Activated CD8-positive, alpha-beta memory T cell treated with anti-CD3 and anti-CD28 coated beads, Interleukin-2, amount 50 U/mL, for 48 hours (primary cell): ENCODE data around the gene LMNTD2.
A peak's percentile ranks its signal among the peaks of the same experiment; 100 is the strongest.
"Not testable (repeated sequence)": the region's sequence is repeated elsewhere in the genome, so short reads cannot be mapped to it uniquely, and the experiment has no call there.

ENCODE experiments used
- DNase-seq: peaks from one replicate; pipeline ENCODE4 v3.0.0-alpha.2; 2020

Gene LMNTD2

DNA sequence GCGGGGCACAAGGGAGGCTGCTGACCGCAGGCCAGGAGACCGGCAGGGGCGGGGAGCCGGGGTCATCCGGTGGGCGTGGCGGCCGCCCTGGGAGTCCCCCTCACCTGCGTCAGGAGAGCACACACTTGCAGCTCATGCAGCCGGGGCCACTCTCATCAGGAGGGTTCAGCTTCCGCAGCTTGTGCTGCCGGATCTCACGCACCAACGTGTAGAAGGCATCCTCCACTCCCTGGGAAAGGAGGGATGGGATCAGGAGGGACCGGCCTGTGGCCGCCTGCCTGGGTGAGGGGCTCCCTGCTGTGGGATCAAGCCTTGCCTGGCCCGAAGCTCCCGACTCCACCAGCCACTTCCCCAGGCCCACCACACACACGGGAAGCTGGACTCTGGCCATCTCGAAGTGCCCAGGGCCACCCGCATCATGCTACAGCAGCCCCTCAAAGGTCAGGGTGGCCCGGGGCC lies 28.0 kb downstream of the LMNTD2 start:
- DNase-seq, result no peak

DNA sequence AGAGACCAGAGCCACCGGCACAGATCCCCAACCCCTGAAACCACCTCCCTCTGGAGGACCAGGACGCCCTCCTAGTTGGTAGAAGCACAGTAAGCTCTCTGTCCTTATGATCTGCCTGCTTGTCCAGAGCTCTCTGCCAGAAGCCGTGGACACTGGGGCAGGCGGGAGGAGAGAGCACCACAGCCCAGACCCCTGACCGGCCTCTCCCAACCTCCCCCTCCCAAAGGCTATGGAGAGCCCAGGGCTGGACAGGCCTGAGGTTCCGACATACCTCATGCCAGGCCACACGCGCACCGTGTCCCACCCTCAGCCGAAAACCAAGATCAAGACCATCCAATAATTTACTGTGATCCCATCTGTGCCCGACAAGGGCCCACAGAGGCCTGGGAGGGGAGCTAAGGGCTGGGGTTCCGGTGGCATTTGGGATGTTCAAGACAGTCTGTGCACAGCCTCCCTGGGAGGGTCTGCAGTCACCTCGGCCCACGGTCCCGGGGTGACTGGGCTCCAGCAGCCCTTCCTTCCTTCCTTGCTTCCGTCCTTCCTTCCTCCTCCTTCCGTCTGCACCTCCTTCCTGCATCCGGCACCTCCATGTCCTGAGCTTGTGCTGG lies 28.5 kb downstream of the LMNTD2 start:
- no peak for DNase-seq

DNA sequence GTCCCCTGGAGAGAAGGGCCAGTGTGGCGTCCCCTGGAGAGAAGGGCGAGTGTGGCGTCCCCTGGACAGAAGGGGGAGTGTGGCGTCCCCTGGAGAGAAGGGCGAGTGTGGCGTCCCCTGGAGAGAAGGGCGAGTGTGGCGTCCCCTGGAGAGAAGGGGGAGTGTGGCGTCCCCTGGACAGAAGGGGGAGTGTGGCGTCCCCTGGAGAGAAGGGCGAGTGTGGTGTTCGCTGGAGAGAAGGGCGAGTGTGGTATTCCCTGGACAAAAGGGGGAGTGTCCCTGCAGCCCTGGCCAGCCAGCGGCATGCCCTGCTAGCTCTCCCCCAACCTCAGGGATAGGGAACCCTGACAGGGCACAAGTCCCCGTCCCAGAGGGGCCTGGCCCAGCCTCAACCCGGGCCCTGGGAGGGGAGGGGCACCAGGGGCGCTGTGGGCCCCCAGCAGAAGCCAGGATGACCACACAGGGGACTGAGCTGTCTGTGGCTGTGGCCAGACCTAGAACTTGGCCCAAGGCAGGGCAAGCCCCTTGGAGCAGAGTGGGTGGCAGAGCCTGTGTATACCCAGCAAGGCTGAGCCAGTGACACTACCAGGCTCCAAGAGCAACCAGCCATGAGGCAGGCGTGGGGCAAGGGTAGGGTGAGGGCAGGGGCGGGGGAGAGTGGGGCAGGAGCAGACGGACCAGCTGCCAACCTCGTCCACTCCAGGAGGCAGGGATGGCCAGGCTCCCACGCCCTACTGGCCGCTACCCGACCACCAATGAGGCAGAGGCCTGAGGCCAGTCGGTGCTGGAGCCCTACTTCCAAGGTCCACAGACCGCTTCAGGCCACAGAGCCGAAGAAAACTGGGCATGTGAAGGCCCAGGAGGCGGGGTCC lies 29.3 kb downstream of the LMNTD2 start:
- DNase-seq, result no peak

DNA sequence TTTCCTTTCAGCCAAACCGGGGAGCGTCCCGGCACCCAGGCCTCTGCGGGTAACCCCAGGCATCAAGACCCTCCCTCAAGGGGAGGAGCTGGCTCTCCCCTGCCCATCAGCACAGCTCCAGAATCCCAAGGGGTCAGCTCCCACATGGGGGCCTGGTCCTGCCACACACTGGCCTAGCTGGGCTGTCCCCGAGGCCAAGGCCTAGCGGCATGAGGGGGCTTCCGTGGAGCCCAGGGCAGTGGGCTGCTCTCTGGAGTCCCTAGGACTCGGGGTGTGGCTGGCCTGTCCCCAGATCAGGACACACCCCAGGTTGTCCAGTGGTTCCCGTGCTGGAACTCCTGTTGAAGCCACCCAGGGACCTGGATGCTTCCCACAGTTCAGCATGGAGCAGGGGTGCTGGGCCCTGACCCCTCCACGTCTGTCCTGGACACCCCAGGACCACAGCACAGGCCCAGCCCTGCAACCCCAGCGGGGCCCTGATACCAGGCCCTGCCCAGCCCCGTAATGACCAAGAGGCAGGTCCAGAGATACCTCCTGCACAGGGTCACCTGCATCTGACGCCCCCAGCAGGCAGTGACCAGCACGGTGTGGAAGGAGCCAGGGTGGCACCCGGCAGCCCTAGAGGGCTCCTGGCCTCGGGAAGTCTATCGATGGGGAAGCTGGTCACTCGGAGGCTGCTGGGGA lies 30.7 kb downstream of the LMNTD2 start:
- no peak for DNase-seq

DNA sequence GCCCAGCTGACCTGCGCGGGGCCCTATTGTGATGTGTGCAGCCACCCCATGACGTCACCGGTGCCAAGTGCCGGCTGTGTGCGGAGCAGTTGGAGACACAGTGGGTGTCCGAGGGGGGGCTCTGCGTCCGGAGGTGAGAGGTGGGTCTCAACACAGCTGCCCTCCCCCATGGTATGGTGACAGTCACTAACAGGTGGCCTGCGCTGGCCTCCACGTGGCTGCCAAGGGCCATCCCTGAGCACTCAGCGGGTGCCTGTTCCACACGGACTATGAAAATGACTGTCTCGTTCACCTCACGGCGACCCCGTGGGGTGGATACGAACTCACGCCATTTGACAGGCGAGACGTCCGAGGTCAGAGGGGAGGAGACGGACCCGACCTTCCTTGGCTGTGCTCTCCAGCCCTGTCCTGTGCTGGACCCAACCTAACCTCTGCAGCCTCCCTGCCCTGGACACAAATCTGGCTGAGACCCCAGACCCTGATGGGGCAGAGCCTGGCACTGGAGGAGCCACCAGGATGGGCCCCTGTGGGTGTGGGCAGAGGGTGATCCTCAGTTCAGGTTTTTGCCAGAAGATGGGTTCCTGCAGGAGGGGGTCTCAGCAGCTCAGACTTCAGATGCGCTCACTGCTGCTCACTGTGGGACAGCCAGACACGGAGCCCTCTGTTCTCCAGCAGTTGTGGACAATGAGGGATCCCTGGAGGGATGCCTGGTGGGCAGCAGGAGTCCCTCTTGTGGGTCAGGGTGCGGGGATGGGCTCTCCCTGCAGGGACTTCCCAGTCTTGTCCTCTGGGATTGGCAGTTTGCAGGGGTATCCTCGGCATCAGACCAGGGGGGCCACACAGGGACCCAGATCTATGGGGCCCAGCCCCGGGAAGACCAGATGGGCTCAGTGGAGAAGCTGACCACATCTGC lies 31.5 kb downstream of the LMNTD2 start:
- DNase-seq, result peak; percentile 49

DNA sequence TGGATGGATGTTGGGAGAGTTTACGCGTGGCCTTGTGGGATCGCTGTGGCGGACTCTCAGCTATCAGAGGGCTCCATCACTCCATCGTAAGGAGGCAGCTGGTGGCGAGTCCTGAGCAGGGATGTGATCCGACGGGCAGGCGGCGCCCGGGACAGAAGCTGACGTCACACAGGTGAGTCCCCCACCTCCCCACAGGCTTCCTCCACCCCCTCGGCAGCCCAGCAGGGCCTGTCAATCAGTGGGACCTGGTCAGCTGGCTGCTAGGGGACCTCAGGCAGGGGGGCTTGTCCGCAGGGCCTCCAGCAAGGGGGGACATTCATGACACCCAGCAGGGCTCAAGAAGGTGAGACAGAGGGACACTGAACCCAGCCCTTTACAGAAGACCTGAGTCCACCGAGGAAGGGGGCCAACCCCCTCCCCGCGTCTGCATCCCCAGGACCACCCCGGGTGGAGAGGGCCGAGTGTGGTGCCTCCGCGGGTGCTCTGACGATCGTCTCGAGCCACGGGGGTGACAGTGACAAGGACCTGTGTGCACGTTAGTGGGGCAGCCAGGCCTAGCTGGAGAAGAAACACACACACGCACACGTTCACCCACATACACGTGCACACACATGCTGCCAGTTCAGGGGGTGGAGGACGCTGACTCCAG lies 32.2 kb downstream of the LMNTD2 start:
- DNase-seq, result no peak

DNA sequence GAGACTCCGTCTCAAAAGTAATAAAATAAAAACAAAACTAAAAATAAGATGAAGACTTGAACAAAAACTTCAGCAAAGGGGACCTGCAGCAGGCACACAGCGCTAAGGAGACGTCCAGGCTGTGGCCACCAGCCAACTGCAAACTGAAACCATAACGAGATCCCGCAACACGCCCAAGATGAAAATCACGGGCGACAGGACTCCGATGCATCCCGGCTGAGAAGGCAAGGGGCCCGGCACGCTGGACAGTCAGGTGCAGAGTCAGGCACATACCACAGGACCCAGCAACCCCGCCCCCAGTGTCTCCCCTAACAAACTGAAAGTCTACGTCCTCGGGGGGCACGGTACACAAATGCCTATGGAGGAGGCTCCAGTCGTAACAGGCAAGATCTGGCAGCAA lies 34.3 kb downstream of the LMNTD2 start:
- no peak for DNase-seq

DNA sequence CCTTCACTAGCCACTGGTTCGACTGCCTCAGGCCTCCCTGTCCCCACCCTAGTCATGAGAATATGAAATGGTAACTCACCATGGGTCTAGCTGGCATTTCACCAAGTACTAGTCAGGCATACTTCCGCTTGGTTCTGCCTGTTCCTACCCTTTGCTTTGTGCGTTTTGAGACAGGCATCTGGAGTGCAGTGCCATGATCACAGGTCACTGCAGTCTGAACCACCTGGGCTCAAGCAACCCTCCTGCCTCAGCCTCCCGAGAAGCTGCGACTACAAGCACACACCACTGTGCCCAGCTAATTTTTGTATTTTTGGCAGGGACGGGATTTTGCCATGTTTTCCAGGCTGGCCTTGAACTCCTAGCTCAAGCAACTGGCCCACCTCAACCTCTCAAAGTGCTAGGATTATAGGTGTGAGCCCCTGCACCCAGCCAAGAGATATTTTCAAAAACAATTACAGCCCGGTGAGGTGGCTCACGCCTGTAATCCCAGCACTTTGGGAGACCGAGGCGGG lies 39.3 kb downstream of the LMNTD2 start:
- no peak for DNase-seq

DNA sequence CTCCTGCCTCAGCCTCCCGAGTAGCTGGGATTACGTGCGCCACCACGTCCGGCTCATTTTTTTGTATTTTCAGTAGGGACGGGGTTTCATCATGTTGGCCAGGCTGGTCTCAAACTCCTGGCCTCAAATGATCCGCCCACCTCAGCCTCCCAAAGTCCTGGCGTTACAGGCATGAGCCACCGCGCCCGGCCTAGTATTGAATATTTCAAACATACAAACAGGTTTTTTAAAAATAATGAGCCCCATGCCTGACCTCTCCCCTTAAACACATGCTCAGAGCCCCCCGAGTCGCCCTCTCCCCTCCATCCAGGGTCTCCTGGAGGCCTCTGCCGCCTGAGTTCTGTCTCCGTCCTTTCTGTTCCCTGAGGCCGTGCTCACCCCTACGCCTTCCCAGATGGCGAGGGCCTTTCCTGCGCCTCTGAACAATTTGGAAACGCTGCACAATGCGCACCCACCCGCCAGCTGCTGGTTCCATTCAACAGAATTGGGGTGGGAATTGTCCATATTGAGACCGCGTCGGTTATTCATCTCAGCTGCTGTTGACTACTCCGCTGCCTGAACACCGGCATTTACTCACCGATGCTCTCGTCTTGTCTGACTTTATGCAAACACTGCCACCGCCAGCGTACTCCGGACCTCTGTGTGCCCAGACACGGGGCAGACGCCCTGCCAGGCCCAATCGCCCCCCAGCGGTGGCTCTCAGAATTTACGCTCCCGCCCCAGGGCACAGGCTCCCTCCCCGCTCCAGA lies 39.9 kb downstream of the LMNTD2 start:
- DNase-seq, result no peak

DNA sequence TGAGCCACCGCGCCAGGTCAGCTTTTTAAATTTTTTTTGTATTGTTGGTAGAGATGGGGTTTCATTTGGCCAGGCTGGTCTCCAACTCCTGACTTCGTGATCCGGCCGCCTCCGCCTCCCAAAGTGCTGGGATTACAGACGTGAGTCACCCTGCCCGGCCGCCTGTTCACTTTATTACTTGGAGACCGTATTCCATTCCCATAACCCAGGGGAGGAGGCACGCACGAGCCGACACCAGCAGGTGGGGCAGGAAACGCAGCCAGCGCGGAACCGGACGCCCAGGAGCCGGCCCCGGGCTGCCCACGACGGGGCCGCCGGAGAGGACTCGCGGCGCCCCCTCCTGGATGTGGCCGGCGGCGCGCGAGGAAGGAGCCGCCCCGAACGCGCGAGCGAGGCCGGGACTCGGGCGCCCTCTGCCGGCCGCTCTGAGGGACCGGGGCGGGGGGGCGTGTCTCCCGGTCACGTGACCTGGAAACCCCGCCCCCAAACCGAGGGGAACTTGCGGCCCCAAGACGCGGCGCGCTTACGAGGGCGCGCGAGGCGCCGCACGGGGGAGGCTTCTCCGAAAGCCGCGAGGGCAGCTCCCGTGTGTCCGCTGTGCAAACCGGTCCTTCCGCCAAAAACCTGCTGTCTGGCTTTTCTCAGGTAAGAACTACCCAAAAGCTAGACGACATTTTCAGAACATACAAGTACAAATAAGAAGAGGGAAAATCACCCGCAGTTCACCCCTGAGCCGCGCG lies 41.9 kb downstream of the LMNTD2 start:
- peak; percentile 99 for DNase-seq

DNA sequence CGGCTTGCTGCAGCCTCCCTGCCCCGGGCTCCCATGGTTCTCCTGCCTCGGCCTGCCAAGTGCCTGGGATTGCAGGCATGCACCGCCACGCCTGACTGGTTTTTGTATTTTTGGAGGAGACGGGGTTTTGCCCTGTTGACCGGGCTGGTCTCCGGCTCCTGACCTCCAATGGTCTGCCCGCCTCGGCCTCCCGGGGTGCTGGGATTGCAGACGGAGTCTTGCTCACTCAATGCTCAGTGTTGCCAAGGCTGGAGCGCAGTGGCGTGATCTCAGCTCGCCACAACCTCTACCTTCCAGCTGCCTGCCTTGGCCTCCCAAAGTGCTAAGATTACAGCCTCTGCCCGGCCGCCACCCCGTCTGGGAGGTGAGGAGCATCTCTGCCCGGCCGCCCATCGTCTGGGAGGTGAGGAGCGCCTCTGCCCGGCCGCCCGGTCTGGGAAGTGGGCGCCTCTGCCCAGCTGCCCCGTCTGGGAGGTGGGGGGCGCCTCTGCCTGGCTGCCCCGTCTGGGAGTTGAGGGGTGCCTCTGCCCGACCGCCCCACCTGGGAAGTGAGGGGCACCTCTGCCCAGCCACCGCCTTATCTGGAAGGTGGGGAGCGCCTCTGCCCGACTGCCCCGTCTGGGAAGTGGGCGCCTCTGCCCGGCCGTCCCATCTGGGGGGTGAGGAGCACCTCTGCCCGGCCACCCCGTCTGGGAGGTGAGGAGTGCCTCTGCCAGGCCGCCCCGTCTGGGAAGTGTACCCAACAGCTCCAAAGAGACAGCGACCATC lies 43.4 kb downstream of the LMNTD2 start:
- DNase-seq, result not testable (repeated sequence)

DNA sequence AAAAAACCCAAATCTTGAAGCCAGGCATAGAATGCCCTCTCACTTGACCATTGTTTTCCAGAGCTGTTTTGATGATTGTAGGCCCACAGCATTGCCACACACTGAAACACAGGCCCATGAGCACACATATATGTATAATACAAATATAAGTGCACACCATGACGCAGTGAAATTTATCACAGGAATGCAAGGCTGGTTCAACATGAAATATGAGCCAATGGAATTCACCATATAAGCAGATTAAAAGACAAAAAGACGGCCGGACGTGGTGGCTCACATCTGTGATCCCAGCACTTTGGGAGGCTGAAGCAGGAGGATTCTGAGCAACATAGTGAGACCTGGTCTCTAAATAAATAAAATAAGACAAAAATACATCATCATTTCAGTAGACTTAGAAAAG lies 44.1 kb downstream of the LMNTD2 start:
- no peak for DNase-seq

DNA sequence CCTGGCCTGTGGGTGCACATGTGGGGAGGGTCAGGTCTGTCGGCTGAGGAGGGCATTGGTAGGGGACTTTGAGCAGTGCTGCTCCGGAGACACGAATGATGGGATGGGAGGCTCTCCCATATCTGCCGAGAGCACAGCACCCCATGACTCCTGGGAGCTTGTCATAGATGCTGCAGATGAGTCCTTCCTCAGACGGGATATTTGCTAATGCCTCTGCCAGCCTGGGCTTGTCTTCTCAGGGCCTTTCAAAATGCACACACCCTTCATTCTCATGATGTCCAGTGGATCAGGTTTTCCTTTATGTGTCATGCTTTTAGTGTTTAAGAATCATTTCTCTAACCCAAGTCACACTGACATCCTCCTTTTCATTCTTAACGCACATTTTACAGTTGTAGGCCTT lies 45.4 kb downstream of the LMNTD2 start:
- DNase-seq, result no peak

DNA sequence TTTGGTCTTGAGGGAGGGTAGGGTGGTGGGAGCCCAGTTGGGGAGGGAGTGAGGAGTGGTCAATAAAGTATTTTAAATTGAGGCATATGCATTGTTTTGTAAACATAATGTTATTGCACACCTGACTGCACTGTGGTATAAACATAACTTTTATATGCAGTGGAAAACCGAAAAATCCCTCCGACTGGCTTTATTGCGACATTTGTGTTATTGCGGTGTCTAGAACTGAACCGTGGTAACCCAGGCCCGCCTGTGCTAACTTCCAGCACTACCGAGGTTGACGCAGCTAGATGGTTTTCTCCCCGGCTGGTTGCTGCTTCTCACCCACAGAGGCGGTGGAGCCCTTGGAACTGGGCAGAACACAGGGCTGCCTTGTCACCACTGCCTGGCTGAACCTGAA lies 45.9 kb downstream of the LMNTD2 start:
- DNase-seq, result no peak

DNA sequence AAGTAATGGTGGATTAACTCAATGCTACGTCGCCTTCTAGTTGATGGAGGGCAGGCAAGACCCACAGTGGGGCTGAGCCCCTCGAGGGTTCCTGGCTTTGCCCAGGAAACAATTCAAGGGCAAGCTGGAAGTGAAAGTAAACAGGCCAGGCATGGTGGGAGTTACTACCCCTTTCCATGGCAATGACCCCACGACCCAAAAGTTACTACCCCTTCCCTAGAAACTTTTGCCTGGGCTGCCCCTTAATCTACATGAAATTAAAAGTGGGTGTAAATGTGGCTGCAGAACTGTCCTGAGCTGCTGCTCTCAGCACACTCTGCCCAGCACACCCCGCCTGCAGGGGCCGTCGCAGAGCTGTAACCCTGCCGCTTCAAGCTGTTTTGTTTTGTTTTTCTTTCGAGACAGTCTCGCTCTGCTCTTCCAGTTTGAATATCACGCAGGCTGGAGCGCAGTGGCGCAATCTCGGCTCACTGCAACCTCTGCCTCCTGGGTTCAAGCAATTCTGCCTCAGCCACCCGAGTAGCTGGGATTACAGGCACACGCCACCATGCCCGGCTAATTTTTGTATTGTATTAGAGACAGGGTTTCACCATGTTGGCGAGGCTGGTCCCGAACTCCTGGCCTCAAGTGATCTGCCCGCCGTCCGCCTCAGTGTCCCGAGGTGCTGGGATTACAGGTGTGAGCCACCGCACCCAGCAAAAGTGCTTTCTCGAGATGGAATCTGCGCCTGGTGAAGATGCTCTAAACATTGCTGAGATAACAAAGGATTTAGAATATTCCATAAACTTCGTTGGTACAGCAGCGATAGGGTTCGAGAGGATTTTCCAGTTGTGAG lies 47.6 kb downstream of the LMNTD2 start:
- DNase-seq, result no peak

DNA sequence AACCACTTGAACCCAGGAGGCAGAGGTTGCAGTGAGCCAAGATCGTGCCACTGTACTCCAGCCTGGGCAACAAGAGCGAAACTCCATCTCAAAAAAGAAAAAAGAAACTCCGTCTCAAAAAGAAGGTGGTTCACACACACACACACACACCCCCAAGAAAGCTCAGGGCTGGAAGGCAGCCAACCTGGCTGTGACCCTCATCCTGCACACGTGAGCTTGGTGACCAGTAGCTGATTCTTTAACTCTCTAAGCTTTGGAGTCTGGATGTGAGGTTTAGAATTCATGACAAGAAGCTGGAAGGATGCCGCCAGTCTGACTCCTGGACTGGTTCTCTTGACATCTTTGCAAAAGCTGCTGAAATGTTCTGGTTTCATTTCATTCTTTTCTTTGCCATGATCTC lies 51.6 kb downstream of the LMNTD2 start:
- DNase-seq, result no peak

DNA sequence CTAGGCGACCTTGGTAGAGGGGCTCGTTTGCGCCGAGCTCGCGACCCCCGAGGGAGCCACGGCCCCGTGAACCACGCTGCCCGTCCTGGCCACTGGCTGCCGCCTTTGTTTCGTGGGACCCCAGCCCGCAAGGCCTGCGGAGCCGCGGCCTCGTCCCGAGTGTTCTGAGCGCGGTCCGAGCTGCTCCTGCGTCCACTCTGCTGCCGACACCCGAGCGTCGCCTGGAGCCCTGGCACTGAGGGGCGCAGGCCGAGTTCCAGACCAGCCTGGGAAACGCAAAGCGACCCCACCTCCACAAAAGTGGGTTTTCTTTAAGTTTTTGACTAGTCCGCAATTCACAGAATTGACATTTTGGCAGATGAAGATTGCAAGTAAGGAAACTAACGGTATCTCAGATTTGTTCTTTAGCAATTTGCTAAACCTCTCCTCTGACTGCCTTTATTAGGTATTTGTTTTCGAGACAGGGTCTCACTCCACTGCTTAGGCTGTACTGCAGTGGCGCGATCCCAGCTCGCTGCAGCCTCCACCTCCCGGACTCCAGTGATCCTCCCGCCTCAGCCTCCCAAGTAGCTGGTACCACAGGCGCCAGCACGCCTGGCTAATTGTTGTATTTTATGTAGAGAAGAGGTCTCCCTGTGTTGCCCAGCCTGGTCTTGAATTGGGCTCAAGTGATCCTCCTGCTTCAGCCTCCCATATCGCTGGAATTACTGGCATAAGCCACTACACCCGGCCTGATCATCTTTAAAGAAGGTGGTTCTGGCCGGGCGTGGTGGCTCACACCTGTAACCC lies 52.6 kb downstream of the LMNTD2 start:
- DNase-seq, result no peak
